ENCODE data around the gene CAB39. TPM values are rescaled to one million over a fixed set of nuclear protein-coding genes. Genes with fewer than 3 reads are reported as not detected.

Gene CAB39
- total and polyA plus RNA-seq, 2 of the 8 experiments (the other 6 are each of a cell fraction or from before 2014, with no cell fraction given) = 16.4 to 50.5 TPM

DNA sequence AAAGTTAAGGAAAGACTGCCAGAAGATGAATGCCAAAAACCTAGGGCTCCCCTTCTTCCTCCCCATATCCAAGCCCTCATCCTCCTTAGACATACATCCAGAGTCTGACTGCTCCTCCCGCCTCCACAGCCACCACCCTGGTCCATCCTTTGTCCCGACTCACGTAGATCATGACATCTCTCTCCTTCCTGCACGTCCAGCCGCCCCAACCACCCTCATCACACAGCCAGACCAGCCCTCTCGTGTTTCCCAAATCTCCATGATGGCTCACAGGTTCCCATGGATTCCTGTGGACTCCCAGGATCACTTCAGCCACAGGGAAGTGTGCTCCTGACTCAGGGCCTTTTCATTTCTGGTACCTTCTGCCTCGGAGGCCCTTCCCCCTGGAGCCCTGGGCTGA lies 47.8 kb upstream of the CAB39 start:
- Histone ChIP-seq H4K20me1 (replicated peaks in 1 of 2; ENCODE audit: control insufficient read depth in 1 of 2, insufficient read depth in 2 of 2, low read length in 2 of 2) (no peaks in the 10 kb centered on the region), H3K23ac (ENCODE audit: insufficient read length) (no peak overlapping the region), H2BK15ac (ENCODE audit: low read length) (no peak overlapping the region), H3K27me3 (replicated peaks in 1 of 4; ENCODE audit: control insufficient read depth in 3 of 4, extremely low read depth in 1 of 4, insufficient read depth in 3 of 4, low read length in 3 of 4) (peaks cover 0 to 3% (median 1%) of the 10 kb centered on the region in 4 experiments; a peak in 3 of 7 replicates), H3K4me3 (ENCODE audit: extremely low read depth in 1 of 4, insufficient read depth in 2 of 4, low read depth in 3 of 4, low read length in 4 of 4) (no peak overlapping the region), H3K18ac (ENCODE audit: extremely low read depth, low read length) (peak overlapping the region; percentile 55), H2BK20ac (ENCODE audit: low read length) (0 out of 2 replicates have a peak overlapping the region, but pooled peaks have one; percentile 11), H2AK5ac (ENCODE audit: low read depth, low read length) (no peak overlapping the region), H2AFZ (ENCODE audit: low read length) (0 out of 2 replicates have a peak overlapping the region, but pooled peaks have one; percentile 13), H3K9me3 (ENCODE audit: insufficient read depth in 2 of 2, low read depth in 1 of 2, low read length in 1 of 2) (no peaks in the 10 kb centered on the region), H3K4me2 (ENCODE audit: insufficient read depth in 1 of 2, low read depth in 2 of 2, low read length in 2 of 2) (no peak overlapping the region), H2BK12ac (ENCODE audit: low read depth, low read length) (peak overlapping the region; percentile 19; the same call in 1 of the 2 replicates), H3K4me1 (replicated peaks in 1 of 4; ENCODE audit: control insufficient read depth in 3 of 4, insufficient read depth in 4 of 4, low read length in 3 of 4) (peaks cover 7 to 20% (median 14%) of the 10 kb centered on the region in 4 experiments; a peak in 6 of 7 replicates), H2BK120ac (replicated peaks; ENCODE audit: low read depth, low read length) (no peak overlapping the region), H3K23me2 (ENCODE audit: low read depth, low read length) (no peaks in the 10 kb centered on the region), H3K56ac (replicated peaks; ENCODE audit: insufficient read length, low read depth, low read length) (no peak overlapping the region), H3K27ac (ENCODE audit: low read depth, low read length) (no peak overlapping the region), H2BK5ac (ENCODE audit: low read depth, low read length) (no peak overlapping the region), H4K91ac (replicated peaks; ENCODE audit: insufficient read length, low read length) (no peak overlapping the region), H3K4ac (replicated peaks; ENCODE audit: insufficient read length, low read depth, low read length) (no peak overlapping the region), H4K5ac (ENCODE audit: insufficient read length, low read depth, low read length) (no peak overlapping the region), H3K79me1 (ENCODE audit: low read depth, low read length) (no peaks in the 10 kb centered on the region), H3K36me3 (ENCODE audit: control insufficient read depth in 2 of 4, insufficient read depth in 4 of 4, low read length in 3 of 4) (no peaks in the 10 kb centered on the region), H3K9ac (replicated peaks in 1 of 4; ENCODE audit: extremely low read depth in 1 of 4, low read depth in 3 of 4, low read length in 3 of 4) (no peak overlapping the region), H3K79me2 (ENCODE audit: control insufficient read depth in 1 of 2, insufficient read depth in 2 of 2, low read length in 2 of 2) (no peaks in the 10 kb centered on the region), H3K14ac (ENCODE audit: insufficient read length) (no peak overlapping the region), H4K8ac (ENCODE audit: extremely low read depth, insufficient read depth, low read length) (no peak overlapping the region; the same call in 1 of the 2 replicates)
- ChIA-PET POLR2A (ENCODE audit: partially characterized antibody) (no interaction called here), CTCF (ENCODE audit: partially characterized antibody) (interaction anchor here (0.6 kb wide), 2 partner anchors 14 to 130 kb away, joined by 4 read pairs; no protein-coding TSS in a partner anchor)
- WGBS, 2 experiments (ENCODE audit: extremely low coverage in 1 of 2, insufficient coverage in 1 of 2, insufficient read length in 1 of 2, insufficient replicate concordance in 2 of 2, low coverage in 1 of 2, low lambda C conversion rate in 2 of 2, missing lambda C conversion rate in 1 of 2) = 88% methylated on average over 7 of the region's 7 CpGs; no CpG with 5 or more reads in 1 of the 2 experiments
- DNase-seq (ENCODE audit: low read depth in 1 of 2, low spot score in 2 of 2) = no peak
- FAIRE-seq = no peak
- TF ChIP-seq SAP30 (IDR thresholded peaks at IDR 0.05; ENCODE audit: insufficient read depth, insufficient replicate concordance, low read length) (no peak), CREB1 (IDR thresholded peaks at IDR 0.05) (no peak), EP300 (IDR thresholded peaks at IDR 0.05; ENCODE audit: borderline replicate concordance in 1 of 2, low read depth in 2 of 2, low read length in 2 of 2) (no peak), RAD21 (IDR thresholded peaks at IDR 0.05 in 1 of 2, conservative IDR thresholded peaks at IDR 0.05 in 1 of 2; ENCODE audit: low read depth in 2 of 2, low read length in 2 of 2) (no peak), E2F6 (IDR thresholded peaks at IDR 0.05) (no peak), CHD2 (IDR thresholded peaks at IDR 0.05; ENCODE audit: low read length) (no peak), SP2 (IDR thresholded peaks at IDR 0.05; ENCODE audit: low read length) (no peak), TEAD4 (IDR thresholded peaks at IDR 0.05; ENCODE audit: low read depth, low read length) (no peak), SIN3A (conservative IDR thresholded peaks at IDR 0.05 in 1 of 2, IDR thresholded peaks at IDR 0.05 in 1 of 2; ENCODE audit: low read depth in 1 of 2, low read length in 2 of 2) (no peak), TAF7 (optimal IDR thresholded peaks at IDR 0.05; ENCODE audit: borderline replicate concordance, low read depth, low read length) (no peak)
- TF ChIP-seq, protein P1, sequence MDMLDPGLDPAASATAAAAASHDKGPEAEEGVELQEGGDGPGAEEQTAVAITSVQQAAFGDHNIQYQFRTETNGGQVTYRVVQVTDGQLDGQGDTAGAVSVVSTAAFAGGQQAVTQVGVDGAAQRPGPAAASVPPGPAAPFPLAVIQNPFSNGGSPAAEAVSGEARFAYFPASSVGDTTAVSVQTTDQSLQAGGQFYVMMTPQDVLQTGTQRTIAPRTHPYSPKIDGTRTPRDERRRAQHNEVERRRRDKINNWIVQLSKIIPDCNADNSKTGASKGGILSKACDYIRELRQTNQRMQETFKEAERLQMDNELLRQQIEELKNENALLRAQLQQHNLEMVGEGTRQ (IDR thresholded peaks at IDR 0.05; ENCODE audit: low read length) = no peak

Data from H1 (cell line).